Erythroblast (primary cell): ENCODE measurements around the gene CHST12.

Source experiments
- DNase-seq, 2 experiments: peaks; one replicate each; lab custom pipeline; 2025; lab: John Stamatoyannopoulos, UW
- GATA1 ChIP-seq: IDR thresholded peaks from 2 replicates; pipeline ENCODE4 v1.6.1; 2011; ENCODE audit warnings: low read depth, mild to moderate bottlenecking, control low read depth, low read length, moderate library complexity
- POLR2A ChIP-seq: IDR thresholded peaks from 2 replicates; pipeline ENCODE4 v1.6.1; 2011; ENCODE audit warnings: mild to moderate bottlenecking, low read length

CHST12 gene

DNA sequence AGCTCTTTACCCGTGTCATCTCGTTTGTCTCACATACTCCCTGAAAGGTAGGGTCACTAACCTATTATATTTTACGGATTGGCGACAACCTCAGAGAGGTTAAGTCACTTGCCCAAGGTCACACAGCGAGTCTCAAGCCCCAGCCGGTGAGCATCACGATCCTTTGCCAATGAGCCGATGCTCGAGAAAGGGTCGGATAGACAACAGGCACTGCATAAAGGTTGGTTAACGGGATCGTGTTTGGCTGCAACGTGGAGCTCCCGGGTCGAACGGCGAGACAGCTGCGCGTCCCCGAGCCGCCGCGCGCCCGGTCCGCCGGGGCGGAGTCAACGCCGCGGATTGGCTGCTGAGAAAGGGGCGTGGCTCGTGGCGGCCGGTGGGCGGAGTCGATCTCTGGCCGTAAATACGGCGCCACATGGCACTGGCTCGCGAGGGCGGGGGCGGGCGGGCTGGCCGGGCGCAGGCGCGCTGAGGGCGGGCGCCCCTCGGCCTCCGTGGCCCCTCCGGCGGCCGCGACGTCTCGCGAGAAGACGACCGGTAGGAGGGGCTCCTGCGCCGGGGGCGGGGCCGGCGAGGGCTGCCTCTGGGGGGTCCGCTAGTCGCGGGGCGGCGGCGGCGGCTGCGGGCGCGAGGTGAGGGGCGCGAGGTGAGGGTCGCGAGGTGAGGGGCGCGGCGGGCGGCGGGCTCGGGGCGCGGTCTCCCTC is at the start of gene CHST12:
Gene CHST12 (plus strand): TSS at position 598 of the 704 bp plus-strand sequence. CDS start 29,029 bp downstream, outside the sequence.
- DNase-seq: peak; percentile 97 to 99
- TF ChIP-seq POLR2A: peak; percentile 81
- TF ChIP-seq GATA1: no peak

DNA sequence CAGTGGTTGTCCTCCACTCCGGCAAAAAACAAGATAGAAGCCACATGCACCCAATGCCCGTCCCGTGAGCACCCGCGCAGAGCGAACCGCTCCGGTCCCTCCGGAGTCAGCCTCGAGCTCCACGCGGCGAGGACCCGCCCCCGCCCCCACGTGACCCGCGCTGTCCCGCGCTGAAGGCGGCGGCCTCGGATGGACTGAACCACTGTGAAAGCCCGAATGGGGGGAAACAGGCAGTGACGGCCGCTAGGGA is 49.5 kb upstream of the CHST12 start:
- DNase-seq: peak; percentile 96 to 98
- TF ChIP-seq GATA1 (no peak), POLR2A (peak; percentile 66)

GRCh38 chr7:2354186-2354938 is 49.0 kb upstream of the CHST12 start, which contains the start of gene EIF3B:
EIF3B (plus strand) TSS chr7:2354827; CDS start chr7:2354922, 95 bp downstream.
- peak; percentile 97 to 99 for DNase-seq
- TF ChIP-seq GATA1 (no peak), POLR2A (peak; percentile 70)

DNA sequence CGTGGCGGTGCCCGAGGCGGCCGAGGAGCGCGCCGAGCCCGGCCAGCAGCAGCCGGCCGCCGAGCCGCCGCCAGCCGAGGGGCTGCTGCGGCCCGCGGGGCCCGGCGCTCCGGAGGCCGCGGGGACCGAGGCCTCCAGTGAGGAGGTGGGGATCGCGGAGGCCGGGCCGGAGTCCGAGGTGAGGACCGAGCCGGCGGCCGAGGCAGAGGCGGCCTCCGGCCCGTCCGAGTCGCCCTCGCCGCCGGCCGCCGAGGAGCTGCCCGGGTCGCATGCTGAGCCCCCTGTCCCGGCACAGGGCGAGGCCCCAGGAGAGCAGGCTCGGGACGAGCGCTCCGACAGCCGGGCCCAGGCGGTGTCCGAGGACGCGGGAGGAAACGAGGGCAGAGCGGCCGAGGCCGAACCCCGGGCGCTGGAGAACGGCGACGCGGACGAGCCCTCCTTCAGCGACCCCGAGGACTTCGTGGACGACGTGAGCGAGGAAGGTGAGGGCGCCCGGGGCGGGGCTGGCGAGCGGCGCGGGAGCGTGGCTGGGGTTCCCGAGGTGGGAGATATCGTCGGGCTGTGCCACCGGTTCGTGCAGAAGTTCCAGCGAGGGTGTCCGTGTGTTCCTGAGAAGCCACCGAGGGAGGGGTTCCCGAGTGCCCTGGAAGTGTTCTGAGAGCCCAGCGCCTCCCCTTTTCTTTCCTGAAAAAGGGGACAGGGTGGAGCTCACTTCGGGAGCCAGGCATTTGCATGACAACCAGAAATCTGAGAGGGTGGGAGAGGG is 48.3 kb upstream of the CHST12 start:
- TF ChIP-seq GATA1 (no peak), POLR2A (peak; percentile 10)
- DNase-seq: peak; percentile 50 to 62

GRCh38 chr7:2355705-2356008 is 47.8 kb upstream of the CHST12 start:
- no peak for TF ChIP-seq GATA1
- TF ChIP-seq POLR2A: no peak
- DNase-seq: peak in 1 of 2 experiments; percentile 47

DNA sequence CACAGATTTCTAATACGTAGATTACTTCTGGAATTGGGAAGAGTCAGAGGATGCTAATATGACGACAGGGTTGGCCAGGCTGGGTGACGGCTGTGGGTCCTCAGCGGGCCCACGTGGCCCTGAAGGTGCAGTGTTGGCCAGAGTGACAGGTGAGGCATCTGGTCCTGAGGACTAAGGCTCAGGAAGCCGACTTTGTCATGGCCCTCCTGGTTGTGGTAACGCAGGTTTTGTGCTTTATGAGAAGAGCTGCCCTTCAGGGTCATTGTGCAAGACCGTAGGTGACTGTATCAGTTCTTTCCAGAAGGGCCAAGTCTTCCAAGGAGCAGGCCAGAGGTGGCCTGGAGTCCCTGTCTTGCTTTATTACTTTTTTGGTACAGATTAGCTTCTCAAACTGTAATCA is 46.2 kb upstream of the CHST12 start:
- DNase-seq: no peak
- TF ChIP-seq POLR2A (no peak), GATA1 (no peak)

GRCh38 chr7:2357571-2357970 is 45.8 kb upstream of the CHST12 start:
- DNase-seq: no peak
- no peak for TF ChIP-seq GATA1

- DNase-seq: peak; percentile 31 to 39
- TF ChIP-seq POLR2A (no peak), GATA1 (no peak)
Observed at GRCh38 chr7:2358968-2359527, 44.4 kb upstream of the CHST12 start.

DNA sequence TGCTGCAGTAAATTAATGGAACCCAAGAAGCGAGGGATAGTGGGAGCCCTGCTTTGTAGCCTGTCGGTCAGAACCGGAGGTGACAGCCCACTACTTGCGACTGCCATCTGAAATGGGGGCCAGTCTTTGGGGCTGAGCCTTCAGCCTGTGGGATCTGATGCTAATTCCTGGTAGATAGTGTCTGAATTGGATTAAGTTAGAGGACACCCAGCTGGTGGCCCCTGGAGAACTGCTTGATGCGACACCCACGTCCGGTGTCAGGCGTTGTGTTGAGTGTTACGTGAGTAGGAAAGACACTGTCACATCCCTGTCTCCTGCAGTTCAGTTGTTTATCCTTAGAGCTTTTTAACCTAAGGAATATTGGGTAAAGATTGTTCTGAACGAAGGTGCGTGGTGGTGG is 43.8 kb upstream of the CHST12 start:
- DNase-seq: no peak
- TF ChIP-seq GATA1 (no peak), POLR2A (no peak)

- DNase-seq: no peak
- TF ChIP-seq GATA1 (no peak), POLR2A (no peak)
Observed at GRCh38 chr7:2360796-2361195, 42.6 kb upstream of the CHST12 start.

GRCh38 chr7:2362385-2363088 is 40.9 kb upstream of the CHST12 start:
- DNase-seq: no peak
- TF ChIP-seq GATA1 (no peak), POLR2A (no peak)

DNA sequence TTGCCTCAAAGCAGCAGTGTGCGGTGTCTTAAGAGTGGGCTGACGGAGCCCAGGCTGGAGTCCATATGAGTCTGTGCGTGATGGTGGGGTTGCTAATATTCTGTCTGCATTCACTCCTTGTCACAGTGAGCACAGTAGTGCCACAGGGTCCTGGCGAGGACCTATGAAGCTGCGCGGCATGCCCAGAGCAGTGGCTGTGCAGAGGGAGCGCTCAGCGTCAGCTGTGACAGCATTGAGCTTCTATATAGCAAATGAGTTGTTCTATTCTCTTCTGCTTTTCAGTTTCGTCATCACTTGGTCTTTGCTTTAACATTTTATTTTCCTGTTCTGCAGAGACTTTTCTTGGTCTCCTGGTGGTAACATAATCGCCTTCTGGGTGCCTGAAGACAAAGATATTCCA is 34.3 kb upstream of the CHST12 start:
- TF ChIP-seq POLR2A: no peak
- DNase-seq: no peak

DNA sequence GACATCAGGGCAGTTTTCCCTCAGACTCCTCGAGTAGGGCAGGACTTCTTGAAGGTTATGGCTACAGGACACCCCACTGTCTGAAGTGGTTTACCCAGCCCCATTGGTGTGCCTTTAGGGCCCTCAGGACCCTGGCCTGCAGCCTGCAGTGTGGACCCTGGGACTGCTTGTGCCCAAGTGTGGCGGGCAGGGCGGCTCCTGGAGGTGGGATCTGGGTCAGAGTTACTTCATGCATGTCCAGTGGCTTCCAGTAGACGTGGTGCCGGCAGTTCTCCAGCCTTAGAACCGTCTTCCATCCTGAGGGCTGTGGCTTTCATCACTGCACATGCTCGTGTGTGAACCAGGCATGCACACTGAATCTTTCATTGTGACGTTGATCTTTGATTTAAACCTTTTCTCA is 32.1 kb upstream of the CHST12 start:
- TF ChIP-seq GATA1 (no peak), POLR2A (no peak)
- DNase-seq: no peak

- TF ChIP-seq GATA1: no peak
- TF ChIP-seq POLR2A: no peak
- no peak for DNase-seq
Observed at GRCh38 chr7:2372724-2373123, 30.7 kb upstream of the CHST12 start.
